ENCODE measurements around the gene TMEM89. TPM values are rescaled to one million over a fixed set of nuclear protein-coding genes. Genes with fewer than 3 reads are reported as not detected.

TMEM89 gene
- polyA plus RNA-seq (2013, experiment 1 of 2) = 0.15 TPM
- polyA plus RNA-seq (2013, experiment 2 of 2) = not detected

- H3K18ac ChIP-seq (ENCODE audit: low read length) = no peak within 1 kb of the TSS
- H2BK12ac ChIP-seq (ENCODE audit: low read length) = peak within 1 kb of the TSS; percentile 58
- WGBS, 2 donors (ENCODE audit: extremely low coverage in 2 of 2, insufficient read length in 2 of 2, insufficient replicate concordance in 1 of 2) = no CpG with 5 or more reads among the region's 19 CpGs
- H3K36me3 ChIP-seq (replicated peaks in 1 of 2; ENCODE audit: control insufficient read depth in 2 of 2, insufficient read depth in 2 of 2, low read length in 2 of 2) = peaks cover 20 to 56% of the 10 kb centered on the region in 2 donors
- H3K27ac ChIP-seq (replicated peaks; ENCODE audit: low read length) = no peak within 1 kb of the TSS
- peaks cover 2% of the 10 kb centered on the region for H3K79me1 ChIP-seq (ENCODE audit: low read depth, low read length)
- peak within 1 kb of the TSS; percentile 55 for H3K23ac ChIP-seq (ENCODE audit: low read depth, low read length, poor library complexity)
- no peak for DNase-seq (ENCODE audit: low spot score)
- H3K4me1 ChIP-seq (ENCODE audit: control insufficient read depth in 2 of 2, insufficient read depth in 1 of 2, low read depth in 1 of 2, low read length in 2 of 2) = peaks cover 0 to 5% of the 10 kb centered on the region in 2 donors
- H3K4ac ChIP-seq (ENCODE audit: low read length) = no peak within 1 kb of the TSS
- H3K4me3 ChIP-seq (ENCODE audit: low read length in 2 of 2) = no peak within 1 kb of the TSS
- H2AK5ac ChIP-seq (ENCODE audit: low read depth, low read length) = no peak within 1 kb of the TSS
- no peak within 1 kb of the TSS for H4K91ac ChIP-seq (ENCODE audit: low read depth, low read length, poor library complexity)
- no peak within 1 kb of the TSS for H2BK120ac ChIP-seq (ENCODE audit: low read depth, low read length)
- no peak within 1 kb of the TSS for H3K9ac ChIP-seq (ENCODE audit: low read depth, low read length, poor library complexity)
- no peak within 1 kb of the TSS for H2BK5ac ChIP-seq (ENCODE audit: low read length)
- H2AFZ ChIP-seq (ENCODE audit: low read length) = no peak within 1 kb of the TSS
- no peak within 1 kb of the TSS for H2BK15ac ChIP-seq (ENCODE audit: low read length)
- H4K8ac ChIP-seq (ENCODE audit: low read depth, low read length) = no peak within 1 kb of the TSS
- no peak within 1 kb of the TSS for H3K4me2 ChIP-seq (ENCODE audit: insufficient read depth, low read length, poor library complexity, severe bottlenecking)
- H3K9me3 ChIP-seq (replicated peaks in 1 of 2; ENCODE audit: control insufficient read depth in 2 of 2, insufficient read depth in 1 of 2, low read depth in 1 of 2, low read length in 2 of 2) = peaks cover 8 to 22% of the 10 kb centered on the region in 2 donors
- peak within 1 kb of the TSS; percentile 82 for H3K14ac ChIP-seq (ENCODE audit: low read length)
- no peaks in the 10 kb centered on the region for H3K27me3 ChIP-seq (ENCODE audit: control insufficient read depth in 3 of 3, insufficient read depth in 3 of 3, low read depth in 1 of 3, low read length in 3 of 3)
Observed at GRCh38 chr3:48621461-48621869, at the start of gene TMEM89. Gene TMEM89 (minus strand): TSS chr3:48621769. CDS start chr3:48621756, 13 bp downstream.

- Histone ChIP-seq H2BK5ac (ENCODE audit: low read length) (peak overlapping the region; percentile 60), H3K79me1 (ENCODE audit: low read depth, low read length) (peaks cover 1% of the 10 kb centered on the region), H3K4me1 (ENCODE audit: control insufficient read depth in 2 of 2, insufficient read depth in 1 of 2, low read depth in 1 of 2, low read length in 2 of 2) (peaks cover 5% of the 10 kb centered on the region in 2 donors), H2BK120ac (ENCODE audit: low read depth, low read length) (no peak overlapping the region), H3K4me2 (ENCODE audit: insufficient read depth, low read length, poor library complexity, severe bottlenecking) (no peak overlapping the region), H3K14ac (ENCODE audit: low read length) (no peak overlapping the region), H2BK12ac (ENCODE audit: low read length) (no peak overlapping the region), H3K4ac (ENCODE audit: low read length) (no peak overlapping the region), H3K27ac (replicated peaks; ENCODE audit: low read length) (peak overlapping the region; percentile 49), H3K36me3 (replicated peaks in 1 of 2; ENCODE audit: control insufficient read depth in 2 of 2, insufficient read depth in 2 of 2, low read length in 2 of 2) (peaks cover 18 to 42% of the 10 kb centered on the region in 2 donors), H4K91ac (ENCODE audit: low read depth, low read length, poor library complexity) (no peak overlapping the region), H3K9me3 (replicated peaks in 1 of 2; ENCODE audit: control insufficient read depth in 2 of 2, insufficient read depth in 1 of 2, low read depth in 1 of 2, low read length in 2 of 2) (peaks cover 6 to 13% of the 10 kb centered on the region in 2 donors), H3K9ac (ENCODE audit: low read depth, low read length, poor library complexity) (peak overlapping the region; percentile 70), H3K23ac (ENCODE audit: low read depth, low read length, poor library complexity) (no peak overlapping the region), H2AFZ (ENCODE audit: low read length) (no peak overlapping the region), H3K4me3 (ENCODE audit: low read length in 2 of 2) (no peak overlapping the region), H3K18ac (ENCODE audit: low read length) (no peak overlapping the region), H2AK5ac (ENCODE audit: low read depth, low read length) (peak overlapping the region; percentile 66), H2BK15ac (ENCODE audit: low read length) (no peak overlapping the region), H3K27me3 (ENCODE audit: control insufficient read depth in 3 of 3, insufficient read depth in 3 of 3, low read depth in 1 of 3, low read length in 3 of 3) (no peaks in the 10 kb centered on the region), H4K8ac (ENCODE audit: low read depth, low read length) (no peak overlapping the region)
- DNase-seq (ENCODE audit: low spot score) = no peak
- WGBS, 2 donors (ENCODE audit: extremely low coverage in 2 of 2, insufficient read length in 2 of 2, insufficient replicate concordance in 1 of 2) = no CpG with 5 or more reads among the region's 4 CpGs
Observed at GRCh38 chr3:48664929-48665328, 43.4 kb upstream of the TMEM89 start.

GRCh38 chr3:48664313-48664644 is 42.7 kb upstream of the TMEM89 start:
- no peak overlapping the region for H2BK5ac ChIP-seq (ENCODE audit: low read length)
- no peak overlapping the region for H3K23ac ChIP-seq (ENCODE audit: low read depth, low read length, poor library complexity)

GRCh38 chr3:48663489-48664312 is 42.1 kb upstream of the TMEM89 start:
- peak overlapping the region; percentile 93 for H2AFZ ChIP-seq (ENCODE audit: low read length)
- peak overlapping the region; percentile 87 for H3K23ac ChIP-seq (ENCODE audit: low read depth, low read length, poor library complexity)
- H3K4me1 ChIP-seq (ENCODE audit: control insufficient read depth in 2 of 2, insufficient read depth in 1 of 2, low read depth in 1 of 2, low read length in 2 of 2) = peaks cover 5% of the 10 kb centered on the region in 2 donors
- peaks cover 28 to 48% of the 10 kb centered on the region in 2 donors for H3K36me3 ChIP-seq (replicated peaks in 1 of 2; ENCODE audit: control insufficient read depth in 2 of 2, insufficient read depth in 2 of 2, low read length in 2 of 2)
- peak overlapping the region; percentile 79 to 85 for H3K4me3 ChIP-seq (ENCODE audit: low read length in 2 of 2)
- H3K27me3 ChIP-seq (ENCODE audit: control insufficient read depth in 3 of 3, insufficient read depth in 3 of 3, low read depth in 1 of 3, low read length in 3 of 3) = no peaks in the 10 kb centered on the region
- H3K14ac ChIP-seq (ENCODE audit: low read length) = peak overlapping the region; percentile 39
- H3K9ac ChIP-seq (ENCODE audit: low read depth, low read length, poor library complexity) = peak overlapping the region; percentile 89
- no peak overlapping the region for H3K4ac ChIP-seq (ENCODE audit: low read length)
- H4K91ac ChIP-seq (ENCODE audit: low read depth, low read length, poor library complexity) = no peak overlapping the region
- peak overlapping the region; percentile 83 for H2BK15ac ChIP-seq (ENCODE audit: low read length)
- peak overlapping the region; percentile 7 for H2BK5ac ChIP-seq (ENCODE audit: low read length)
- H2AK5ac ChIP-seq (ENCODE audit: low read depth, low read length) = peak overlapping the region; percentile 63
- no CpG with 5 or more reads among the region's 66 CpGs for WGBS, 2 donors (ENCODE audit: extremely low coverage in 2 of 2, insufficient read length in 2 of 2, insufficient replicate concordance in 1 of 2)
- peak overlapping the region; percentile 94 for H3K4me2 ChIP-seq (ENCODE audit: insufficient read depth, low read length, poor library complexity, severe bottlenecking)
- peak overlapping the region; percentile 98 for H3K18ac ChIP-seq (ENCODE audit: low read length)
- H2BK12ac ChIP-seq (ENCODE audit: low read length) = no peak overlapping the region
- peaks cover 1% of the 10 kb centered on the region for H3K79me1 ChIP-seq (ENCODE audit: low read depth, low read length)
- H3K27ac ChIP-seq (replicated peaks; ENCODE audit: low read length) = peak overlapping the region; percentile 99
- peak; percentile 99 for DNase-seq (ENCODE audit: low spot score)
- H3K9me3 ChIP-seq (replicated peaks in 1 of 2; ENCODE audit: control insufficient read depth in 2 of 2, insufficient read depth in 1 of 2, low read depth in 1 of 2, low read length in 2 of 2) = peaks cover 6 to 22% of the 10 kb centered on the region in 2 donors
- peak overlapping the region; percentile 38 for H2BK120ac ChIP-seq (ENCODE audit: low read depth, low read length)
- H4K8ac ChIP-seq (ENCODE audit: low read depth, low read length) = no peak overlapping the region

More at GRCh38 chr3:48664313-48664644, 42.7 kb upstream of the TMEM89 start:
- DNase-seq (ENCODE audit: low spot score) = no peak
- Histone ChIP-seq H3K4me2 (ENCODE audit: insufficient read depth, low read length, poor library complexity, severe bottlenecking) (no peak overlapping the region), H4K91ac (ENCODE audit: low read depth, low read length, poor library complexity) (no peak overlapping the region), H2BK12ac (ENCODE audit: low read length) (no peak overlapping the region), H3K36me3 (replicated peaks in 1 of 2; ENCODE audit: control insufficient read depth in 2 of 2, insufficient read depth in 2 of 2, low read length in 2 of 2) (peaks cover 24 to 42% of the 10 kb centered on the region in 2 donors), H3K79me1 (ENCODE audit: low read depth, low read length) (peaks cover 1% of the 10 kb centered on the region), H3K9me3 (replicated peaks in 1 of 2; ENCODE audit: control insufficient read depth in 2 of 2, insufficient read depth in 1 of 2, low read depth in 1 of 2, low read length in 2 of 2) (peaks cover 6 to 17% of the 10 kb centered on the region in 2 donors), H3K27me3 (ENCODE audit: control insufficient read depth in 3 of 3, insufficient read depth in 3 of 3, low read depth in 1 of 3, low read length in 3 of 3) (no peaks in the 10 kb centered on the region), H2AFZ (ENCODE audit: low read length) (peak overlapping the region; percentile 93), H3K4ac (ENCODE audit: low read length) (no peak overlapping the region), H2BK15ac (ENCODE audit: low read length) (no peak overlapping the region), H3K18ac (ENCODE audit: low read length) (no peak overlapping the region), H3K14ac (ENCODE audit: low read length) (no peak overlapping the region), H3K9ac (ENCODE audit: low read depth, low read length, poor library complexity) (no peak overlapping the region), H4K8ac (ENCODE audit: low read depth, low read length) (no peak overlapping the region), H2AK5ac (ENCODE audit: low read depth, low read length) (peak overlapping the region; percentile 66), H3K27ac (replicated peaks; ENCODE audit: low read length) (peak overlapping the region; percentile 20), H3K4me1 (ENCODE audit: control insufficient read depth in 2 of 2, insufficient read depth in 1 of 2, low read depth in 1 of 2, low read length in 2 of 2) (peaks cover 5% of the 10 kb centered on the region in 2 donors), H3K4me3 (ENCODE audit: low read length in 2 of 2) (peak overlapping the region in 1 of 2 donors; percentile 79), H2BK120ac (ENCODE audit: low read depth, low read length) (no peak overlapping the region)
- WGBS, 2 donors (ENCODE audit: extremely low coverage in 2 of 2, insufficient read length in 2 of 2, insufficient replicate concordance in 1 of 2) = no CpG with 5 or more reads among the region's 11 CpGs

All from neuronal stem cell (in vitro differentiated cells).